GM18951 (cell line): ENCODE results near the gene FN1.

ENCODE experiments used
- POLR2A ChIP-seq: IDR thresholded peaks from 4 replicates; pipeline ENCODE4 v1.6.1; 2011; ENCODE audit warnings: mild to moderate bottlenecking; ENCODE audit not compliant: insufficient read length, insufficient read depth; ENCODE audit errors: extremely low read depth
- in situ Hi-C: fragments of 300-500 bp; cut with MboI; formaldehyde crosslinking; loops from one replicate; pipeline ENCODE4 v1.12.0; 2022; ENCODE audit warnings: low sequenced_read_pairs, mixed read lengths, inconsistent platforms; ENCODE audit not compliant: unreplicated experiment

The FN1 gene

GRCh38 chr2:215374642-215375466 lies 61.0 kb downstream of the FN1 start:
- no peak for TF ChIP-seq POLR2A
- in situ Hi-C loops = no loop called here

- in situ Hi-C loops = no loop called here
- no peak for TF ChIP-seq POLR2A
Observed at GRCh38 chr2:215374002-215374401, 61.9 kb downstream of the FN1 start.

- no peak for TF ChIP-seq POLR2A
- in situ Hi-C loops = no loop called here
Observed at GRCh38 chr2:215372968-215373649, 62.8 kb downstream of the FN1 start.

- in situ Hi-C loops = no loop called here
Observed at GRCh38 chr2:215371915-215372897, 63.7 kb downstream of the FN1 start.

GRCh38 chr2:215370112-215370965 lies 65.5 kb downstream of the FN1 start:
- TF ChIP-seq POLR2A = no peak
- in situ Hi-C loops = no loop called here

More at GRCh38 chr2:215371915-215372897, 63.7 kb downstream of the FN1 start:
- no peak for TF ChIP-seq POLR2A

GRCh38 chr2:215369181-215369760 lies 66.6 kb downstream of the FN1 start:
- in situ Hi-C loops = no loop called here
- no peak for TF ChIP-seq POLR2A

GRCh38 chr2:215368493-215368809 lies 67.4 kb downstream of the FN1 start:
- no peak for TF ChIP-seq POLR2A
- in situ Hi-C loops = no loop called here

GRCh38 chr2:215367662-215368492 lies 68.0 kb downstream of the FN1 start:
- no peak for TF ChIP-seq POLR2A
- in situ Hi-C loops = no loop called here

- TF ChIP-seq POLR2A = no peak
- in situ Hi-C loops = no loop called here
Observed at GRCh38 chr2:215366440-215367032, 69.3 kb downstream of the FN1 start.

GRCh38 chr2:215365184-215365658 lies 70.6 kb downstream of the FN1 start:
- TF ChIP-seq POLR2A = no peak
- in situ Hi-C loops = no loop called here
